Measurements from ENCODE around the gene ARFGEF3. TPM values are rescaled to one million over a fixed set of nuclear protein-coding genes. Genes with fewer than 3 reads are reported as not detected.

ARFGEF3 gene
- total RNA-seq, 1 experiment from 2014 or later: 7.8 TPM

- no peak overlapping the region for H3K27ac ChIP-seq (ENCODE audit: low read length)
- H3K36me3 ChIP-seq (ENCODE audit: low read depth, low read length): no peaks in the 10 kb centered on the region
- H3K9me3 ChIP-seq (ENCODE audit: low read length): no peaks in the 10 kb centered on the region
- no peak overlapping the region for H3K9ac ChIP-seq (ENCODE audit: low read length)
- ATAC-seq: no peak
- no peak overlapping the region for H3K4me3 ChIP-seq (ENCODE audit: low read length)
- no peaks in the 10 kb centered on the region for H3K79me2 ChIP-seq (ENCODE audit: low read length)
- TF ChIP-seq EZH2phosphoT487 (IDR thresholded peaks at IDR 0.05; ENCODE audit: borderline replicate concordance, low read length) (no peak), CTCF (conservative IDR thresholded peaks at IDR 0.05; ENCODE audit: low read depth, low read length) (no peak), EZH2 (IDR thresholded peaks at IDR 0.05; ENCODE audit: low read length, unreplicated experiment) (no peak)
- H3K4me1 ChIP-seq (ENCODE audit: insufficient read depth, low read length): no peaks in the 10 kb centered on the region
- H3K9me2 ChIP-seq (replicated peaks; ENCODE audit: low read length): no peaks in the 10 kb centered on the region
- H4K20me1 ChIP-seq (ENCODE audit: low read length): no peaks in the 10 kb centered on the region
- ChIA-PET CTCF (no interaction called here), POLR2A (ENCODE audit: unreplicated experiment) (no interaction called here)
- H2AFZ ChIP-seq (ENCODE audit: low read length): no peak overlapping the region
- no peaks in the 10 kb centered on the region for H3K27me3 ChIP-seq (ENCODE audit: low read length)
- no peak for DNase-seq
- no TSS peak for BruUV-seq (replicated peaks)
- intact Hi-C loops (cut with micrococcal nuclease): no loop called here
- no peak overlapping the region for H3K4me2 ChIP-seq (ENCODE audit: low read length)
- H3F3A ChIP-seq (ENCODE audit: low read length, unreplicated experiment): no peaks in the 10 kb centered on the region
Measured at GRCh38 chr6:138253731-138254130, 92.0 kb downstream of the ARFGEF3 start.

- Histone ChIP-seq H3K36me3 (ENCODE audit: low read depth, low read length) (no peaks in the 10 kb centered on the region), H4K20me1 (ENCODE audit: low read length) (no peaks in the 10 kb centered on the region), H3K27me3 (ENCODE audit: low read length) (no peaks in the 10 kb centered on the region), H3K9me2 (replicated peaks; ENCODE audit: low read length) (no peaks in the 10 kb centered on the region), H3K4me3 (ENCODE audit: low read length) (no peak overlapping the region), H3F3A (ENCODE audit: low read length, unreplicated experiment) (no peaks in the 10 kb centered on the region), H3K9me3 (ENCODE audit: low read length) (no peaks in the 10 kb centered on the region), H3K4me2 (ENCODE audit: low read length) (no peak overlapping the region), H3K27ac (ENCODE audit: low read length) (no peak overlapping the region), H3K4me1 (ENCODE audit: insufficient read depth, low read length) (no peaks in the 10 kb centered on the region), H3K79me2 (ENCODE audit: low read length) (no peaks in the 10 kb centered on the region), H2AFZ (ENCODE audit: low read length) (no peak overlapping the region), H3K9ac (ENCODE audit: low read length) (no peak overlapping the region)
- TF ChIP-seq EZH2phosphoT487 (IDR thresholded peaks at IDR 0.05; ENCODE audit: borderline replicate concordance, low read length) (no peak), CTCF (conservative IDR thresholded peaks at IDR 0.05; ENCODE audit: low read depth, low read length) (no peak), EZH2 (IDR thresholded peaks at IDR 0.05; ENCODE audit: low read length, unreplicated experiment) (no peak)
- ATAC-seq (no peak), DNase-seq (no peak)
- BruUV-seq (replicated peaks): no TSS peak
- intact Hi-C loops (cut with micrococcal nuclease): no loop called here
- POLR2A ChIA-PET (ENCODE audit: unreplicated experiment): no interaction called here
- CTCF ChIA-PET: no interaction called here
Measured at GRCh38 chr6:138255443-138255842, 93.7 kb downstream of the ARFGEF3 start.

- Histone ChIP-seq H3K4me2 (ENCODE audit: low read length) (no peak overlapping the region), H4K20me1 (ENCODE audit: low read length) (no peaks in the 10 kb centered on the region), H3K27me3 (ENCODE audit: low read length) (no peaks in the 10 kb centered on the region), H3K9me3 (ENCODE audit: low read length) (no peaks in the 10 kb centered on the region), H3K4me1 (ENCODE audit: insufficient read depth, low read length) (no peaks in the 10 kb centered on the region), H3K9me2 (replicated peaks; ENCODE audit: low read length) (no peaks in the 10 kb centered on the region), H3K36me3 (ENCODE audit: low read depth, low read length) (no peaks in the 10 kb centered on the region), H3K9ac (ENCODE audit: low read length) (no peak overlapping the region), H3F3A (ENCODE audit: low read length, unreplicated experiment) (no peaks in the 10 kb centered on the region), H3K27ac (ENCODE audit: low read length) (no peak overlapping the region), H3K4me3 (ENCODE audit: low read length) (no peak overlapping the region), H2AFZ (ENCODE audit: low read length) (no peak overlapping the region), H3K79me2 (ENCODE audit: low read length) (no peaks in the 10 kb centered on the region)
- BruUV-seq (replicated peaks): no TSS peak
- intact Hi-C loops (cut with micrococcal nuclease): no loop called here
- ATAC-seq: no peak
- no peak for DNase-seq
- TF ChIP-seq CTCF (conservative IDR thresholded peaks at IDR 0.05; ENCODE audit: low read depth, low read length): no peak
- no peak for TF ChIP-seq EZH2 (IDR thresholded peaks at IDR 0.05; ENCODE audit: low read length, unreplicated experiment)
- no peak for TF ChIP-seq EZH2phosphoT487 (IDR thresholded peaks at IDR 0.05; ENCODE audit: borderline replicate concordance, low read length)
- CTCF ChIA-PET: no interaction called here
- POLR2A ChIA-PET (ENCODE audit: unreplicated experiment): no interaction called here
Measured at GRCh38 chr6:138257638-138258040, 95.9 kb downstream of the ARFGEF3 start.
